Psoas muscle (tissue), 8 donors: Measurements from ENCODE around the gene YJU2. TPM values are rescaled to one million over a fixed set of nuclear protein-coding genes. Genes with fewer than 3 reads are reported as not detected.
"Not testable (repeated sequence)": the region's sequence is repeated elsewhere in the genome, so short reads cannot be mapped to it uniquely, and the experiment has no call there.

Source experiments
- ATAC-seq, 4 donors: fragments of 200-7000 bp; cut with Tn5 transposase; one replicate each; pipeline ENCODE4 v1.9.1; 2020; ENCODE audit warnings: moderate library complexity in 3 of 4, mild to moderate bottlenecking in 2 of 4
- DNase-seq, 2 donors: peaks; one replicate each; pipeline ENCODE4 v3.0.0-alpha.2; 2020
- H3K27ac ChIP-seq: fragments of 200-600 bp; one replicate; pipeline ENCODE4 v1.8.0; 2022
- H3K27me3 ChIP-seq, 3 donors: fragments of 200-600 bp in 1 of 3; one replicate each; pipeline versions ENCODE4 v1.6.1 to v1.8.0; 2013 to 2022; ENCODE audit warnings: low read length in 2 of 3, mild to moderate bottlenecking in 2 of 3, moderate library complexity in 1 of 3; ENCODE audit not compliant: insufficient read depth in 3 of 3
- H3K36me3 ChIP-seq, 2 donors: fragments of 200-600 bp in 1 of 2; one replicate each; pipeline versions ENCODE4 v1.6.1 to v1.8.0; 2013 to 2022; ENCODE audit warnings: low read depth in 1 of 2, mild to moderate bottlenecking in 1 of 2, moderate library complexity in 1 of 2; ENCODE audit not compliant: insufficient read depth in 1 of 2
- H3K4me1 ChIP-seq: fragments of 200-600 bp; one replicate; pipeline ENCODE4 v1.8.0; 2022
- H3K4me3 ChIP-seq: fragments of 200-600 bp; one replicate; pipeline ENCODE4 v1.8.0; 2022; ENCODE audit warnings: mild to moderate bottlenecking
- H3K9me3 ChIP-seq: fragments of 200-600 bp; one replicate; pipeline ENCODE4 v1.8.0; 2022
- CTCF ChIP-seq: fragments of 200-600 bp; IDR thresholded peaks from one replicate; pipeline ENCODE4 v1.8.0; 2022; ENCODE audit warnings: antibody characterized with exemption
- whole genome bisulfite sequencing, 3 donors: extraction: QIAGEN DNeasy Blood & Tissue Kit; methylation state at CpG; one replicate each; pipeline versions ENCODE4 v1.1.6 to v1.1.7; 2013; 5-methylcytosine and 5-hydroxymethylcytosine counted together
- intact Hi-C, 2 donors: fragments of 100-400 bp; cut with DNase I; formaldehyde crosslinking; loops; one replicate each; pipeline versions ENCODE4 v1.11.0 to v1.14.2; 2022
- polyA plus RNA-seq, 3 donors: library from polyadenylated mRNA; stranded (reverse); fragments of 200-250 nt; gene quantifications; one replicate each; pipeline ENCODE4 v1.2.3, GENCODE V29; 2013
- total RNA-seq, 4 donors: library from RNA; stranded (reverse); fragmentation: NEBNext Ultra II Directional in 2 of 4; extraction: Animal tissue kit (Norgen Biotek cat#: 25700) in 2 of 4; gene quantifications; one replicate each; pipeline versions ENCODE4 v1.2.1 to v1.2.4, GENCODE V29; 2021 to 2023
- donor health status: healthy with polysubstance abuse.
- donor health status: DM: no; HTN: no; CAD: no; lungs with moderate emphysema.
- donor health status: Bipolar disorder and iron deficiency.
- donor health status: healthy.
- donor health status: DM: yes; HTN: yes; CAD: no.
- donor health status: DM: no; HTN: no; CAD: no.
- donor health status: DM: no; HTN: no; CAD: no.
- donor health status: DM: yes; HTN: yes; CAD: no.

Gene YJU2
- total and polyA plus RNA-seq, 7 donors: 11.7 to 39.9 (median 17.7) TPM

- DNase-seq: no peak
- 80 to 91% (median 81%) methylated on average over 6 of the region's 6 CpGs for WGBS, 3 donors
These were observed 30.0 kb upstream of the YJU2 start for GRCh38 chr19:4216846-4217245.

GRCh38 chr19:4217429-4218264 is 29.2 kb upstream of the YJU2 start:
- ATAC-seq: no peak
- Histone ChIP-seq H3K4me3 (no peak overlapping the region), H3K9me3 (no peaks in the 10 kb centered on the region), H3K27ac (no peak overlapping the region), H3K4me1 (no peaks in the 10 kb centered on the region), H3K36me3 (no peaks in the 10 kb centered on the region), H3K27me3 (peaks cover 0 to 2% (median 0%) of the 10 kb centered on the region in 3 donors)
- no peak for DNase-seq
- no peak for TF ChIP-seq CTCF
- intact Hi-C loops: no loop called here
- WGBS, 3 donors: 92 to 94% (median 92%) methylated on average over 45 to 81 of the region's 81 CpGs

More at GRCh38 chr19:4216846-4217245, 30.0 kb upstream of the YJU2 start:
- Histone ChIP-seq H3K4me3 (no peak overlapping the region), H3K9me3 (no peaks in the 10 kb centered on the region), H3K4me1 (no peaks in the 10 kb centered on the region), H3K27me3 (peaks cover 0 to 3% (median 2%) of the 10 kb centered on the region in 3 donors), H3K36me3 (no peaks in the 10 kb centered on the region), H3K27ac (no peak overlapping the region)
- ATAC-seq: no peak
- TF ChIP-seq CTCF: no peak
- intact Hi-C loops: no loop called here

- intact Hi-C loops, DNase-seq, H3K27me3 ChIP-seq, H3K4me3 ChIP-seq, H3K4me1 ChIP-seq, H3K27ac ChIP-seq, H3K9me3 ChIP-seq, ATAC-seq, H3K36me3 ChIP-seq: not testable (repeated sequence)
- 86 to 100% (median 90%) methylated on average over 1 of the region's 1 CpG for WGBS, 3 donors
These were observed 28.4 kb upstream of the YJU2 start for GRCh38 chr19:4218523-4218922.

GRCh38 chr19:4220188-4220587 is 26.7 kb upstream of the YJU2 start:
- Histone ChIP-seq H3K27ac (no peak overlapping the region), H3K4me3 (no peak overlapping the region), H3K4me1 (no peaks in the 10 kb centered on the region), H3K36me3 (no peaks in the 10 kb centered on the region), H3K9me3 (no peaks in the 10 kb centered on the region), H3K27me3 (no peaks in the 10 kb centered on the region)
- TF ChIP-seq CTCF: no peak
- no peak for DNase-seq
- 89 to 93% (median 93%) methylated on average over 7 of the region's 7 CpGs for WGBS, 3 donors
- intact Hi-C loops: loop anchor here in 1 of 2 donors (10.0 kb wide), 1 partner anchor 355 kb away; the partner anchor contains the start of gene ZFR2
- no peak for ATAC-seq

GRCh38 chr19:4224470-4224869 is 22.4 kb upstream of the YJU2 start:
- ATAC-seq: no peak

More at GRCh38 chr19:4224470-4224869, 22.4 kb upstream of the YJU2 start:
- no peak overlapping the region for H3K4me3 ChIP-seq
- H3K27me3 ChIP-seq: peaks cover 0 to 20% (median 7%) of the 10 kb centered on the region in 3 donors
- no peaks in the 10 kb centered on the region for H3K4me1 ChIP-seq
- WGBS, 3 donors: 60 to 66% (median 62%) methylated on average over 15 of the region's 15 CpGs
- H3K9me3 ChIP-seq: no peaks in the 10 kb centered on the region
- intact Hi-C loops: loop anchor here in 1 of 2 donors (10.0 kb wide), 1 partner anchor 360 kb away; the partner anchor contains the start of gene ZFR2
- no peak for TF ChIP-seq CTCF
- no peak overlapping the region for H3K27ac ChIP-seq
- H3K36me3 ChIP-seq: no peaks in the 10 kb centered on the region
- no peak for DNase-seq
